ENCODE results near the gene UBA6. TPM values are rescaled to one million over a fixed set of nuclear protein-coding genes. Genes with fewer than 3 reads are reported as not detected.

UBA6 gene
- total RNA-seq, 2 donors from 2014 or later: 28.3 to 94.5 TPM

- no peak for DNase-seq (ENCODE audit: low spot score)
- Histone ChIP-seq H3K36me3 (no peaks in the 10 kb centered on the region), H3K27me3 (replicated peaks; ENCODE audit: insufficient read depth) (no peaks in the 10 kb centered on the region), H3K9me3 (no peaks in the 10 kb centered on the region), H3K4me3 (no peak overlapping the region), H3K4me1 (ENCODE audit: control insufficient read depth in 1 of 2, low read depth in 2 of 2) (no peaks in the 10 kb centered on the region), H3K27ac (no peak overlapping the region)
- no peak for TF ChIP-seq CTCF (IDR thresholded peaks at IDR 0.05)
- ATAC-seq (ENCODE audit: insufficient number of reproducible peaks, low FRiP score, low read depth): no peak
Observed at GRCh38 chr4:67566335-67566734, 134.6 kb downstream of the UBA6 start.

- TF ChIP-seq CTCF (IDR thresholded peaks at IDR 0.05): no peak
- ATAC-seq (ENCODE audit: insufficient number of reproducible peaks, low FRiP score, low read depth) (no peak), DNase-seq (ENCODE audit: low spot score) (no peak)
- H3K36me3 ChIP-seq: no peaks in the 10 kb centered on the region
- no peak overlapping the region for H3K27ac ChIP-seq
- H3K9me3 ChIP-seq: no peaks in the 10 kb centered on the region
- H3K4me3 ChIP-seq: no peak overlapping the region
- no peaks in the 10 kb centered on the region for H3K4me1 ChIP-seq (ENCODE audit: control insufficient read depth in 1 of 2, low read depth in 2 of 2)
- H3K27me3 ChIP-seq (replicated peaks; ENCODE audit: insufficient read depth): no peaks in the 10 kb centered on the region
Observed at GRCh38 chr4:67565284-67565683, 135.7 kb downstream of the UBA6 start.

Other genes with a start within 250 kb of the UBA6 start
- gene CENPC, start 155.7 kb downstream of the UBA6 start, total RNA-seq: 10 to 100 TPM; 25.3 to 38.8 TPM
- under 1 TPM; 0.78 to 0.81 TPM for gene STAP1, start 142.4 kb downstream of the UBA6 start, total RNA-seq
- not detected for gene GNRHR, start 53.2 kb upstream of the UBA6 start, total RNA-seq
- gene TMPRSS11D, start 182.8 kb upstream of the UBA6 start, total RNA-seq: not detected